GM18502 (cell line): ENCODE results near the gene DPF1.
"Not testable (repeated sequence)": the region's sequence is repeated elsewhere in the genome, so short reads cannot be mapped to it uniquely, and the experiment has no call there.

ENCODE experiments used
- ATAC-seq: cut with Tn5 transposase; IDR thresholded peaks from one replicate; pipeline ENCODE4 v1.9.1; 2021; ENCODE audit warnings: mild to moderate bottlenecking; ENCODE audit not compliant: unreplicated experiment, poor library complexity

DPF1 gene

DNA sequence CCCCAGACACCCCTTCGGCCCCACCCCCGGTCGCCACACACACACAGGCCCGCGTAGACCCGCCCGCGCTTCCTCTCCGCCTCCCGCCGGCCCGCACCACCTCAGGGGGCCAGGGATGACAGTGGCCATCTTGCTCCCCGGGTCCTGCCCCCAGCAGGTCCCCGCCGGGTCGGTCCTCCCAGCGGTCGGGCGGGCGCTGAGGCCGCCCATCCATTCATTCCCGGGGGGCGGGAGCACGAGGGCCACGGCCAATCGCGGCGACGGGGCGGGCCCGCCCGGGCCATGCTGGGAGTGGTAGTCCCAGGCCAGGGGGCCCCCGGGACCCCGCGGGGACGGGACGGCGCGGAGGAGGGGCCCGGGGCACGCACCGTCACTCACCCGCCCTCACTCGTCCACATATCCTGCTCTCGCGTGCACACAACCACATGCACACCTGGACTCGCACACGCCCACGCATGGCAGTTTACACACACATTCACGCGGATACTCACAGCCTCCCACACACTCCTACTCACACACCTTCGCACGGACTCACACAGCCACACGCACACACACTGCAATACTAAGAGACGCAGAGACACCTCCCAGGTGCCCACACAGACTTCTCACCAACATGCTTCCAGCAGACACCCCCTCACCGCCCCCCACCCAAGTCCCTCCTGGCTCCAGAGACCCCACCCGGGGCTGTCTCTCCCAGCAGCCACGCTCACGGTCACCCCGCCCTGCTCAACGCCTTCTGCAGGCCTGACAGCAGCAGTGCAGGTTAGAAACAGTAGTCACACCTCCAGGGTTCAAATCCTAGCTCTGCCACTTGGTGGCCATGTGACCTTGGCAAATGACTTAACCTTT is at the start of gene DPF1:
DPF1 (minus strand) TSS at position 209 of the 849 bp plus-strand sequence; CDS start at position 129, 80 bp downstream.
- ATAC-seq, result peak; percentile 77

GRCh38 chr19:38273499-38273898 is 49.5 kb upstream of the DPF1 start:
- ATAC-seq, result no peak

DNA sequence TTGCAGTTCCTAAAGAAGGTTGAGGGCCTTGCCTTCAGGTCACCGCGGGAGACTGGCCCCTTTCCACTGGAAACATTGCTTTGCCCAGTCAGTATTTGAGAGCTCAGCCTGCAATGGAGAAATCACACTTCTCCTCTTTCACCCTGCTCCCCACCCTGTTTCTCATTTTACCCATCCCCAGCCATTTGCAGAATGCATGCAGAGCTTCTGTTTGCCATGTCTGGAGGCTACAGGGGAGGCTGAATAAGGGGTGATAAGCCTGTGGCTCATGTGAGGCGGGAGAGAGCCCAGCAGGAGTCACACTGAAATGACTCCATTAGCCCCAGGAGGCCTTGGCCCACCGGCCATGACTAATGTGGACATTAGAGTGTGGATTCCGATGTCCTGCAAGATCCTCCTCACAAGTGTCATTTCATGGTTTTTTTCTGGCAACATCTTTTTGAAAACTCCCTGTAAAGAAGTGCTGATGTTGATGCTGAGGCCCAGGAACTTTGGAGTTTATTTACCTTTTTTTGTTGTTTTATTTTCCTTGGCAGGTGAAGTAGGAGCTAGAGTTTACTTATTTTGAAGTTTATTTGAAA is 46.7 kb upstream of the DPF1 start:
- ATAC-seq, result no peak

- no peak for ATAC-seq
These were observed 44.5 kb upstream of the DPF1 start for GRCh38 chr19:38268539-38268938.

DNA sequence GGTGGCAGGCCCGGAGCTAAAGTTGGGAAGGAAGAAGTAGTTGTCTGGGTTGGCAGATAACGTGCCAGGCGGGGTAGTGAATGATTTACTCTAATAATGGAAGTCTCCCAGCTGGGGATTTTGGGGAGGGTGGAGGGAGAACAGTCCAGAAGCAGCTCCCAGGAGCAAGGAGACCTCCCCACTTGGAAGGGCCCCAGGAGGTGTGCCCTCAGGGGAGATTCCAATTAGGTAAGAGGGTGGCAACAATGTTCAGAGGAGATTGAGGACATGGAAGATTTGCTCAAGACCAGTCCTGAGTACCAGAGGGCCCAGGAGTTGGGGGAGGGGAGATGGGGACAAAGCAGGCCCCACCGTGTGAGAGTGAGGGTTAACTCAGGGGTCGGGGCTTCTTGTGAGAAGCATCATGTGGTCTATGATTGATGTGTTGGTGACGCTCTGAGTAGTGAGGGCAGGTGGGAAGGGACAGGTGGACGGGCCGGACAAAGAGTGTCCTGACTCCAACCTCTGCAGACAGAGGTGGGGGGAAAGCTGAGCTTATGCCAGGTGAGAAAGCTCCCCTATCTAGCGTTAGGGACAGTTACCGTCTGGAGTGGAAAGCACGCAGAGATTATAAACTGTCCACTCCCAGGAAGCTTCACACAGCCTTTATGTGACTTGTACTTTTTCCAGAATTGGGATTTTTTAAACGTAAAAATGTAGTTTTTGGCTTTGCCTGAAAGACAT is 43.9 kb upstream of the DPF1 start:
- no peak for ATAC-seq

DNA sequence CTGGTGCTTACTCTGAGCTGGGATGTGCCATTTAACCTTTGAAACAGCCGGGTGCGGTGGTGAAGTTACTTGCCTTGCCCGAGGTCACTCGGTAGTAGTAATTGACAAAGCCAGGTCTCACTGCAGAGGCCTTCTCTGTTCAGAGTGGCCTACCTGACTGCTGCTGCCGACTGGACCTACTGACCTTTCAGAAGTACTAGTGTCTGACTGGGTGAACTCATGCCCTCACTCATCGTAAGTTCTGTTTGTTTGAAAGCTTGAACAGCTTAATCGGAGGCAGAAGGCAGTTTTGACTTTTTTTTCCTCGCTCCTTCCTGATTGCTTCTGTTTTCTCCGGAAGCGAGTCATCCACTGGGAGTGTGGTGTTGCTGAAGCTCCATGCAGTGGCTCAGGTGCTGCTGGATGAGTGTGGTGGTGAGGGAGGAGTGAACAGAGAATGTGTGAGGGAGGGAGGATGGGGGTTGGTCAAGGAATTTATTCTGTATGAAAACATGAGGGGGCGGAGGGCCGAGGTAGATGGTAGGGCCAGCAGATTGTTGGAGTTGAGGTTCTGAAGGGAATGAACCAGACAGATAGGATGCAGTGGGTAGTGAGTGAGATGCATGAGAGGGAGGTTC is 43.1 kb upstream of the DPF1 start:
- ATAC-seq, result no peak

GRCh38 chr19:38265921-38266429 is 42.0 kb upstream of the DPF1 start:
- ATAC-seq, result no peak

DNA sequence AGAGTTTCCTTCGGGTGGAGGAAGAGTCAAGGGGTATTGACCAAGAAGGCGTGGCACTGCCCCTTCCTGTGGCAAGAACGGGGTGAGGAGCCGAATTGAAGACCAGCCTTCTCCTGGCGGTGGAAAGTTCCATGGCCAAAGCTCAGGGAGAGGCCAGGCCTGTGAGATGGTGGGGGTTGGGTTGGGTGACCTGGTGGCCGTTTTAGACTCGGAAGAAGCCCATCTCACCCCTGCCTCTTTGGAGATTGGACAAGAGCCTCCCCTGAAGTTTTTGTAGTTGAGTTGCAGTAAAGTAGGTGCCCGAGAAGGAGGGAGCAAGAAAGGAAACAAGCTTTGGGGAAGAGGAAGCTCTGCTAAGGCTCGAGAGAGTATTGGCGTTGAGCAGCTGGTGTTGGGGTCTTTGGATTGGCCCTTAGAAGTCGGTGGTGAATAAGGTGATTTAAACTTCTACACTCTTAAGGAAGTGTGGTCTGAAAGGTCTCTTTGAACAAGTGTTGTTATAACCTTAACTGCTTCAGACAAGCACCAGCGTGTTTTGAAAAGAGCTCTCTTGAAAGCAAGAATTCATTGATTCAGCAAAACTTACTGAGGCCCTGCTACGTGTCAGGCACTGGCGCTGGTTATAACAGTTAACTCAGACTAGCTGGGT is 41.3 kb upstream of the DPF1 start:
- ATAC-seq, result no peak

GRCh38 chr19:38264486-38265212 is 40.6 kb upstream of the DPF1 start, which contains the start of gene SPINT2:
Gene SPINT2 (plus strand): TSS chr19:38264573. CDS start chr19:38264893, 320 bp downstream.
- ATAC-seq, result no peak

GRCh38 chr19:38263689-38264485 is 39.9 kb upstream of the DPF1 start:
- ATAC-seq, result no peak

- no peak for ATAC-seq
These were observed 38.7 kb upstream of the DPF1 start for GRCh38 chr19:38262585-38263268.

DNA sequence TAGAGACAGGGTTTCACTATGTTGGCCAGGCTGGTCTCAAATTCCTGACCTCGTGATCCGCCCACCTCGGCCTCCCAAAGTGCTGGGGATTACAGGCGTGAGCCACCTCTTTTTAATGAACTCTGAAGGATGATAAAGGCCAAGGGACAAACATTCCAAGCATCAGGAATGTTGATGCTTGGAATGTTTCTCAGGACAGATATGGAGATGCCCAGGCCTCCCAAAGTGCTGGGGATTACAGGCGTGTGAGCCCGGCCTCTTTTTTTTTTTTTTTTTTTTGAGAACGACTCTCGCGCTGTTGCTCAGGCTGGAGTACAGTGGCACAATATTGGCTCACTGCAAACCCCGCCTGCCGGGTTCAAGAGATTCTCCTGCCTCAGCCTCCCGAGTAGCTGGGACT is 37.9 kb upstream of the DPF1 start:
- not testable (repeated sequence) for ATAC-seq

DNA sequence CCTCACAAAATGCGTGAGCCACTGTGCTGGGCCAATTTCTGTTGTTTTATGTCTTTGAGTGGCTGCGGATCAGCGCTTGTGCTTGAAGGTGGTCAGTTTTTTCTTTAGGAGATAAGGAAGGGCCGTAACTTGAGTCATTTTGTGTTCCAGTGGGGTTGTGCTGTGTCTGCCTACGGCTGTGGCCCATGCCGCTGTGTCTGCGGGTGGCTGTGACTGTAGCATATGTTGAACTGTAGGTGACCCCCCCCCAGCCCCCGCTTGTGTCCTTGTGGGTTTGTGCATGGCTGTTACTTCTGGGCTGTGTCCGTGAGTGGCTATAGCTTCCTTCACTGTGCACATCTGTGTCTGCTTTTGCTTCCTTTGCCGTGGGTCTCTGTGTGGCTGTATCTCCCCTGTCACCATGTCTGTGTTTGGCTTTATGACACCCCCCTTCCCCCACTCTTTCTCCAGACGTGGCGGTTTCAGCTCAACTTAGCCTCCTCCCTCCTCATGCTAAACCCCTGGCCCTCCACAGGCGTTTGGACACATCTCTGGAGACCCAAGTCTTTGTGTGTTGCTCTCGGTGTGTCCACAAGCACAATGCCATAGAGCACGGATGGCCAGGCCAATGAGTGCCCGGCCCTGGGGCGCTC is 31.5 kb upstream of the DPF1 start:
- no peak for ATAC-seq

DNA sequence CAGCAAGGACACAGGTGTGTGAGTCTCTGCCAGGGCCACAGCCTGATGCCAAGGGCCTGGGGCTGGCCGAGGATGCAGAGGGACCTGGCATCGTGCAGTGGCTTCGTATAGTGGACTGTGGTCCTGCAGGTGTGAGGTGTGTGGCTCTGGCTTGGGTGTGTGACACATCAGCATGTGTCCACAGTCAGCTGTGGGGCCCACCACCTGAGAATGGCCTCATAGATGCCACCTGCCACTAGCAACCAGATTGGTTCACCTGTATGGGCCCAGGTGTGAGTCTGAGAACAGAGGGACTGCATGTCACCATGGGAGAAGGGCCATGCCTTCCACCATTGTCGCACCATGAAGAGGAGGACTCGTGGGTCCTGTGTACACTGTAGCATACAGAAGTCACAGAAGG is 29.8 kb upstream of the DPF1 start:
- no peak for ATAC-seq

- no peak for ATAC-seq
These were observed 29.1 kb upstream of the DPF1 start for GRCh38 chr19:38252941-38253691.

DNA sequence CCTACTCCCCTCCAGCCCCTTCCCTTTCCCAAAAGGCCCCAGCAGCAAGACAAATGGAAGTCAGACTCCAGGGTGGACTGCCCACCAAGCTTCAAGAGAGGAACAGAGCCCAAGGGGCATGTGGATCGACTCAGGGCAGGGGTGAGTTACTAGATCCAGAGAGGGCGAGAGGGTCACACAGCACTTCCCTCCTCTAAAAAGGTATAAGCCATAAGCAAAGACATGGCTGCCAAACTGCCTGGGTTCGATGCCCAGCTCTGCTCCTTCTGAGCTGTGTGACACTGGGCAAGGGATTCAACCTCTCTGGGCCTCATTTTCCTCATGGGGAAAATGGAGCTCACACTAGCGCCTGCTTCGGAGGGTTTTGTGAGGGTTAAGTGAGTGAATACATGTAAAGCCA is 28.4 kb upstream of the DPF1 start:
- no peak for ATAC-seq

DNA sequence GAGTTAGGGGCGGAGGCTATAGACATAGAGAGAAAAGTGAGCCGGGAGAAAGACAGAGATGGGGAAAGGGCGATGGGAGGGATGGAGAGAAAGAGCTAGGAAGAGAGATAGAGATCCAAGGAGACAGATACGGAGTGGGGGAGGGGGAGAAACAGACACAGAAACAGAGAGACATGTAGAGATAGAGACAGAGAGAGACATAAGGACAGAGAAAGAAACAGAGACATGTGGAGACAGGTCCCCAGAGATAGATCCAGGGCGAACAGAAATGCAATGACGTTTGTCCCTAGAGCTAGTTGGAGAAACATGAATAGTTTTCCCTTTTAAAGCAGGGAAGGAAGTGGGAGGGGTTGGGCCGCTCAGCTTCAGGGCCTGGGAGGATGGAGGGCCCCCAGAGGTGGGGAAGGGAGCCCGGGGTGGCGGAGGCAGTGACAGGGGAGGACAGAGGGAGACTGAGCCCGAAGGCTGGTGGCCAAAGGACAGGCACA is 27.6 kb upstream of the DPF1 start:
- ATAC-seq, result no peak
